DMS53 treated with DMSO at 0.1 percent for 48 hours (cell line): ENCODE data around the gene RBM20.

ENCODE experiments used
- DNase-seq: peaks from one replicate; lab custom pipeline; 2025; ENCODE audit not compliant: unreplicated experiment; lab: John Stamatoyannopoulos, UW

Gene RBM20

DNA sequence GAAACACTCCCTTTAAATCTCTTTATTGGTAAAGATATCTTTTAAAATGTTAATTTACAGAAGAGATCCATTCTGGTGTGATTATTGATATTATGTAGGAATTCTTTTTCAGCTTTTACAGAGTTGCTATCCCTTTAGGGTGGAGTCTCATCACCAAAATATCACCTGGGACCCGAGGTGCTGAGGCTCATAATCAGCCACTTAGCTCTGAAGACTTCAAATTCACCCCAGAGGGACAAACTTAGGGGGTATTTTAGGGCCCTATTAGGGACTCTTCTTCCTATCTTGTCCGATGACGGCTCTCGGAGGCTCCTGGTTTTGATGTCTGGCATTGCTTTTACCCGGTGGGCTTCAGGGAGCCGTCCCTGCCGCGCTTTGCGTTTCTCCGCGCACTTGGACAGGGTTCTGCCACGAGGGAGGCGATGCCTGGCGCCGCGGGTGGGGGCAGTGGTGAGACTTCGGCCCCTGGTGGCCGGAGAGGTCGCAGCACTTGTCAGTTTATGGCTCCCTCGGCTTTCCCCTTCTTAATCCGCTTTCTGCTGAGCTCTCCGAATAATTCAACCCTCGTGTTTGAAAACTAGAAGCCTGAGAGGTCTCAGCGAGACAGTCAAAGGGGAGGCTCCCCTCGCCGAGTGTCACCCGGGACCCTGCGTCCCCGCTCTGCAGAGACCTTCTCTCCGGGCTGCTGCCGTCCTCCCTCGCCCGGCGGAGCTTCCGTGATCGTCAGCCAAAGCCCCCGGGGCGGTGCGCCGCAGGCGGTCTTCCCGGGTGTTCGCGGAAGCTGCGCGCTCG is 27.8 kb downstream of the RBM20 start:
- DNase-seq, result peak; percentile 68

DNA sequence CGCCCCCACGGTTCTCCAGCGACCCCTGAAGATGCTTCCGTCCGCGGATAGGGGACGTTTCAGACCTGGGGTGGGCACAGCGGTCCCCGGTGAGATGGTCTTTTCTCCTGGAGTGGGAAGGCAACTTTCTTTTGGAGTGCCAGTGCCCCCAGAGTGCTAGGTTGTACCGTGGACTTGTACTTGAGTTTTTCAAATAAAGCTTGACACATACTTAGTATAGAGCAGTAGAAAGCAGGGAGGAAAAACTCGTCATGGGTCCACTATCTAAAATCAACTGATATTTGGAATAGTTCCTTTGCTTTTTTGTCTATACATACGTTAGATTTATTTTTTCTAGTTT is 28.4 kb downstream of the RBM20 start:
- DNase-seq, result no peak

DNA sequence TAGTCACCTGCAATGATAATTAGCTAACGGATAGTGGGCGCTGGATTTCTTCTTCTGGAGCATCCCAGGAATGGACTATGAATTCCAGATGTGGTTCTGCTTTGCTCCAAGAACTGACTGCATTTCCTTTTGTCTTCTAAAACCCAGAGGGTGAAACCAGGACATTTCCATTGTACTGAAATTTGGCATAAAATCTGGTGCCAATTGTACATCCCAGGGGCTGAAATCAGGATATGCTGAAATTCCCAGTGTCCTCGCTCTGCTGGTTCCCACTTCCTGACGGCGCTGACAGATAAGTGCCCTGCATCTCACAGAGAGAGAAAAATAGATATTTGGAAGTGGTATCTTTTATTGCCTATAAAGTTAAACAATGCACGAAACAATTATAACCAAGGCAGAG is 31.9 kb downstream of the RBM20 start:
- no peak for DNase-seq

DNA sequence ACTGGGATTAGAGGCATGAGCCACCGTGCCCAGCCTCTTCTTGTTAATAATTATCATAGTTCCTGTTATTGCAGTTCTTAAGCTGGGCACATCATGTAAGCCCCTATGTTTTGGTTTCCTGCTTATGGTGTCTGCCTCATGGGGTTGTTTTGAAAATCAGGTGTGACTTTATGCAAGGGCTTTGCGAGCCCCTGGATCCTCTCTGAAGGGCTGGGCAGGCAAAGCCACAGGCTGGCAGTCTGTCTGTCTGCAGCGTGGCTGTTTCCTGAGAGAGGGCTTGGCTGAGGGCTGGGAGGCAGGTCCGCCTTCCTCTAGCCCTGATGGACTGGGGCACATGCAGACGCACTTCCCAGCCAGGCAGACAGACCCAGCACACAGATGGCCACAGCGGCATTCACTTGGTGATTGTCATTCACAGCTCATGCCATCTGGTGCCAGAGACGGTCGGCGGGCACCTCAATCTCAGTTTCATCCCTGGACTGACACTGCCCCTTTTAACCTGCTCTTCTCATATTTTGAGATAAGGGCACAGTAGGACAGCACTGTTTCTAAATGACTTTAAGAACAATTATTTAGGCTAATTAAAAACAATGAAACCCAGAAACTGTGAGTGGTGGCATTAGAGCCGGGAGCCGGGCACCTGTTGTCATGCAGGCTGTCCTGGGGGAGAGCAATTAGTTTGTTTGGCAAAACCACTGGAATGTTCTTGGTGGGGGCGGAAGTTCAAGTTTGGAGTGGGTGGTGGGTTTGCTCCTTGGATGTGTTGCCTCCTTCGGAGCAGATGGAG is 35.5 kb downstream of the RBM20 start:
- no peak for DNase-seq

DNA sequence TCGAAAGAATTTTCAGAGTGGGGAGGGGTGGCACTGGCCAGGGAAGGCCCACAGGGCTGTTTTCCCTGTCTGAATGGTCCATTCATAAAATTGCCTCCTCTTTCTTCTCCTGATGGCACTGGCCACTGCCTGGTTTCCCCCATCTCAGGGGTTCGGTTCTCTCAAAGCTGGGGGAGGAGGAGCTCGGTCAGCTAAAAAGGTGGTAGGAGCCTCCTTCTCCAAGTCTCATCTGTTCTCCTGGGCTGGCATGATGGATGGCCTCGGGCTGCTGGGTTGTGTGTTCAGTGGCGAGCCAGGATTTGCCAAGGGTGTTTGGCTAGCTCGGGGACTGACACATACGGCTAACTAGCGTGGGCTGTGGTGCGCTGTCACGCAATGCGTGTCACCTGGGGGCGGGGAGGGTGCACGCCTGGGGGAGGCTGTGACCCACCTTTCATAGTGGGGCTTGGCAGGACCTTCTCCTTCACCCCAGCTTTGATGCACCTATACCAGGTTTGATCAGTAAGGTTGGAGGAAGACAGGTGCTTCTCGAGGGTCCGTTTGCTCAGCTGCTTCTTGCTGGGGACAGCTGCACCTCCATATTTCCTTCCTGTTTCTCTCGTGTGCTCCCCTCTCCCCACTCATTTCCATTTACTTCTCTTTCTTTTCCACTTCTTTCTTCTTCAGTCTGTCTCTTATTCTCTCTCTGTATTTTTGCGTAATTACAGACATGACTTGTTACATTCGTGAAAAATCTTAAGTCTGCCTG is 36.3 kb downstream of the RBM20 start:
- DNase-seq, result no peak

DNA sequence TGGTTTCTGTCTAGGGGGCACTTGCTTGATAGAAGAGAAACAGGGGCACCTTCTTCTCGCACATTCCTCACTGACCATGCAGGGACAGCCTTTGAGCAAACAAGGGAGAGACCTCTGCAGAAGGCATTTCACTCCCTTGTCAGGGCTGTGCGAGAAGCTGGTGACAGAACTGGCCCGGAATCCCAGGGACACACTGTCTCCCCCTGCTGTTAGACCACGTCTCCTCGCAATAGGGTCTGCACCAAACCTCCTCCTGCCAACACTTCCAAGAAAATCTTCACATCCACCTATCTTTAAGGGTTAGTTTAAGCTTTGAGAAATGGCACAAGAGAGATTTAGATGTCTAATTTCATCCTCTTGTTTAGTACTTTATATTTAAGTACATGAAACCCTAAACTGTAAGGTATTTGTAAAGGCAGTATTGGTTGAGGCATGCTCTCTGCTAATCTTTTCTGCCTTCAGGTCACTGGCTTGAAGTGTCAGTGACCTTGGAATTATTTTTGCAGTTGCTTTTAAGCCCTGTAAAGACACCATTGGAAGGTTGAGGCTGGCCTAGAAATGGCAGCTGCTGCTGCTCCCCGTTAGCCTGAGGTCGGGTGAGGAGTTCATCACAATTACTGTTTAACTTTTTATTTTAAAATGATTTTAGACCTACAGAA is 37.0 kb downstream of the RBM20 start:
- DNase-seq, result peak; percentile 26

DNA sequence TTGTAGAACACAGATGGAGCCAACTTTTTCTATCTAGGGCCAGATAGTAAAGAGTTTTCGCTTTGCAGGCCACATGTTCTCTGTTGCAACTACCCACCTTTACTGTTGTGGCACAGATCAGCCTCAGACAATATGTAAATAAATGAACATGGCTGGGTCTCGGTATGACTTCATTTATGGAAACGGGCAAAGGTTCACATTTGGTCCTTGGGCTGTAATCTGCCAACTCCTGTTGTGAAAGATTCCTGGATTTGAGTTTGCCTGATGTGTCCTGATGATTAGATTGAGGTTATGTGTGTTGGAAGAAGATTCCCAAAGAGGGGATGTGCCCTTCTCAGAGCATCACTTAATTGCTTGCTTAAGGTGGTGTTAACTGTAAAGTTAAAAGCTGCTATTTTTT is 38.2 kb downstream of the RBM20 start:
- DNase-seq, result no peak

DNA sequence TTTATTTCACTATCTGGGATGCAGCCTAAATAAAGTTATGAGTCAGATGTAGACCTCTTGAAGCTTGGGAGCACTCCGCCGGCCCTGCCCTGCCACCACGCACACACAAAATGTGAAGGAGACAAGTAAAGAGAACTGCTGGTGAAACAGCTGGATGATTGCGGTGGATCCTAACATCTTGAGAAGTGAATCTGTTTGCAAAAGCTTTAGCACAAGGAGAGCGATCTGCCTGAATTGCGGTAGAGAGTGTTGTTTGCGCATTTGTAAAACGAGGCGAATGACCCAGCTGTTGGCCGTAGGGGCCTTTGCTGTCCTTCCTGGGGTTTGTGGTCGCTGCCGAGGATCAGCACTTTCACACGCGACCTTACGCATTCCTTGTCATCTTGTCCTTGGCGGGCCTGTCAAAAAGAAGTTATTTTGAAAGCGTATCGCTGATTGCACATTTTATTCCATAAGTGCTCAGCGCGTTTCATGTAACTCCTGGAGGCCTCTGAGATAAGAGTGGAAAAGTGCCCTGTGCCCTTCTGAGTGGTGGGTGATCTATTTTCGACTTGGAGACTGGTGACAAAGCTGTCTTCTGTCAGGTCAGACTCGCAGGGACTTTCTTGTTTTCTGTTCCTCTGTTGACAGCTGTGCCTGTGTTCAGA is 40.8 kb downstream of the RBM20 start:
- DNase-seq, result no peak

DNA sequence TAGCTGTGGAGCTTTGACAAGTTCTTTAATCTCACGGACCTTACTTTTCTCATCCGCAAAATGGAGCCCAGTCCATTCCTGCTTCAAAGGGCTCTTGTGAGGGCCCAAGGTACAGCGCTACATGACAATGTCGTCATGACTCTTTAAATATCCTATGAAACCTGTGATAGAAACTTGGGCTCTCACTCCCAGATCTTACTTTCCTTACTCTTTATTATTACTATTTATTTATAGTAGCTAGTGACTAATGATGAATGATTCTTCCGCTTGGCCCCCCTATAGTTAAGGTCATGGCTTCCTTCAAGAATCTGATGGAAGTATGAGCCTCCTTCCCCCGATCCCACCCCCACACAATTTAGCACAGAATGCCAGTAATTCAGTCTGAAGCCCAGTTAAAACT is 41.9 kb downstream of the RBM20 start:
- no peak for DNase-seq

DNA sequence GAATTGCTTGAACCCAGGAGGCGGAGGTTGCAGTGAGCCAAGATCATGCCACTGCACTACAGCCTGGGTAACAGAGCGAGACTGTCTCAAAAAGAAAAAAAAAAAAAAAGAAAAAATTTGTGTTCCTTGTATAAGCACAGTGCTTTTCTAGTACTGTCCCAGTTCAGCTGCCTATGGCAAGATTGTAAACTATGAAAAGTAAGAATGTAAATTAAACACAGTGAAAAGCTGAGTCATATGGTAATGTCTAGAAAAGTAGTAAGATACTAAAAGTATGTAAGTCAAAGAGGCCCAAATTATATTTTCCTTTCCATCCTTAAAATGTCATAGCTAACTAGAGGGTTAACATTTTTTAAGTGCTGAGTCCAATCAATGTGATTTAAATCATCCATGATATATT is 42.8 kb downstream of the RBM20 start:
- DNase-seq, result no peak

DNA sequence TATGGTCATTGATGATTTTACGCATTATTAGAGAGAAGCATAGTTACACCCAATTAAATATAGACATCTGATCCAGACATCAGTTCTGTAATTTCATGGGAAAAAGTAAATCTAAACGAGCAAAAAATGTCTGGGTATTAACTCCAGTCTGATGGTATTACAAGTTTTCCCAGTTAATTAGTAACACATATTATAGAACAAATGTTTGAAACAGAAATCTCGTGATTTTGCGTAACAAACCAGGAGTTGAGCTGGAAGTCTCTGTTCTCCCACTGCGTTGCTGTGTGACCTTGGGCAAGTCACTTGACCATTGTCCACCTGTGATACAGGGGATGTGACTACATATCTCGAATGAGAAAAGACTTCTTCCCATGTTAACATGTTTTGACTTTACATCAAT is 43.3 kb downstream of the RBM20 start:
- DNase-seq, result no peak

DNA sequence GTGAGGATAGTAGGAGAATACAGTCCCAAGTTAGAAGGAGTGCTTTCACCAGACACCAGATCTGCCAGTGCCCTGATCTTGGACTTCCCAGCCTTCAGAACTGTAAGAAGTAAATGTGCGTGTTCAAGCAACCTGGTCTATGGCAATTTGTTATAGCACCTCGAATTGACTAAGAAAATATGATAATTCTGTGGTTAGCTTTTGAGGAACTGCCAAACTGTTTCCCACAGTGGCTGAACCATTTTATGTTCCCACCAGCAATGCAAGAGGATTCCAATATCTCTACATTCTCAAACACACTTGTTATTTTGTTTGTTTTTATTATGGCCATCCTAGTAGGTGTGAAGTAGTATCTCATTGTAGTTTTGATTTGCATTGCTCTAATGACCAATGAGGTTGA is 47.0 kb downstream of the RBM20 start:
- DNase-seq, result no peak

DNA sequence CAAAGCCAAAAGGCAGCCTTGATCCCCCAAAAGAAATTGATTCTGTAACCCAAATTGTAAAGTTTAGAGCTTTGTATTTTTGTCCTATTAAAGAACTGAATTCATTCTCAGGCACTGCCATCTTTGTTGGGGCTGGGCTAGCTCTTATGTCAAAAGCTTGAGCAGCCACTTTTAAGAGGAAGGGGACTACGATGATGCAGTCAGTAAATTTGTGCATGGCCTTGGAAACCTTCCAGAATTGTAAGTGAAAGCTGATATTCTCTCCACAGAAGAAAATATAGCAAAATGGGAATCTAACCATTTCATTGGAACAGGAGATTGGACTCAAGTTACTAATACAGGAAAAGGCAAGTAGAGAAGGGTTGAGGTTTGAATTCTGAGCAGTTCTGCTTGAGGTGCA is 50.1 kb downstream of the RBM20 start:
- DNase-seq, result no peak

DNA sequence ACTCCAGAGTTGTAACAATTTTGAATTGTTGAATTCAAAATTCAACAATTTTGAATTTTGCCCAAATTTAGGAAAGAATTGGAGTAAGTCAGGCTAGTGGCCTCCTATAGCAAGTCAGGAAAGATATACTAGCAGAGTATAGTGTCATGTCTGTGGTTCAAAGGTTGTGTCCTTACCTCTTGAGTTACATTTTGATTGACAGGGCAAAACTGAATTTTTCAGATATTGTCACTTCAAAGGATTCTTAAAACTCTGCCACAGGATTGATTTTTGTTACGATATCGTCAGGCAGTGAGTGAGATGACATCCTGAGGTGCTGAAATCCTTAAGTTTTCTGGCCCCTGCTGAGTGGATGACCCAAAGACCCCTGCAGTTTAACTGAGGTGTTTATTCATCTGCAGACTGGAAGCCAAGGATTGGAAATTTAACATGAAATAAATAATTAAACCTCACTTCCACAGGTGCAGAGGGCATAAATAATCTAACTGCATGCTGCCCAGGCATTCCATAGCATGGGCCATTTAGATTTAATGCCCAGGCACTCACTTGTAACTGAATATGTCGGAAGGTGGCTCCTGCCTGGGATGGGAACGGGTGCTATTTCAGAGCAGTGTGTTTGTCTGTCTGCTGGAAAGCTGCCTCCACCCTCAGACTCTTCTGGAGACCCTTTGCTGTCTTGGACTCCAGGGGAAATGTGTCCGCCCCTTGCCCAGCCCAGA is 50.8 kb downstream of the RBM20 start:
- DNase-seq, result no peak

DNA sequence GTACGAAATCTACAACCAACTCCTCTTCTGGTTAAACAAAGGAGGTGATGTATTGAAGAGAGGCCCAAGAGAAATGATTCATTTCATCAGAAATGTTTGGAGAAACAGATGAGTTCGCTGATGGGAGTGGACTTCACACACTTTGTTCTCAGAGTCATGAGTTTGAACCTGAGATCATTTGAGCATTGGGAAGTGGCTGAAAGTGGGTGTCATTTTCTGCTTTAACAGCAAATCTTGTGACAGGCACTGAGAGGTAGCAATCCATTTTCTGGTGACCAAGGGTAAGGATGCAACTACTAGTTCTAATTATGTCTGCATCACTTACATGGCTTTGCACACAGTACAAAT is 51.4 kb downstream of the RBM20 start:
- DNase-seq, result no peak

DNA sequence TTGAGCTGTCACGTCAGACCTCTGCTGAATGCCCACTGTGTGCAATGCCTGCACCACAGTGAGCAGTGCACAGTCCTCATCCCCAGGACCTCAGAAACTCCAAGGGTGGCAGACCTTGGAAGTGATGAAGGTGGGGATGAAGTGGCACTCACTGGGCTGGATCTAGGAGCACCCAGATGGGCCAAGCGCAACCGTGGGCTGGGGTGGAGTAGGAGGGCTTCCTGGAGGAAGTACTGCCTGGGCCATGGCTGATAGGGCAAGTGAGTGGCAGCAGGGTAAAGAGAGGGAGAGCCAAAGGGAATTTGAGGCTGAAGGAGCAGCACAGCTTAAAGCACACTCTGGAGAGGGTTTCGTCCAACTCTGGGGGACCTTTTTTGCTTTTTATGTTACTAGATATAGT is 52.3 kb downstream of the RBM20 start:
- DNase-seq, result no peak

DNA sequence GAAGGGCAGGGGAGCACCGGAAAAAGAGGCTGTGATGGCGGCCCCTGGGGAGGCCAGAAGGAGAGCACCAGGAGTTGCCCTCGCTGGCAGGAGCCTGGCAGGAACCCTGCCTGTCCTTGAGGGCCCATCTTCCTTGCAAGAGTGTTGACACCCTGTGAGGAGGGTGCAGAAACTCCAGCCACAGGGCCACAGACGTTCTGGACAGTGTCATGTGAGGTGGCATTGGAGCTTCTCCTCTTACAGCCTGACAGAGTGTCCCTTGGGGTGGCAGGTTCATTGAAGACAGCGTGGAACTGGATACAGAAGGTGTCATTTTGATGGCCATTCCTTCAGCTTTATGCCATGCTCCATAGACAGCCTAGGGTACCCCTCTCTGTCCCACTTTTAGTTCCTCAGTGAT is 54.2 kb downstream of the RBM20 start:
- DNase-seq, result no peak

DNA sequence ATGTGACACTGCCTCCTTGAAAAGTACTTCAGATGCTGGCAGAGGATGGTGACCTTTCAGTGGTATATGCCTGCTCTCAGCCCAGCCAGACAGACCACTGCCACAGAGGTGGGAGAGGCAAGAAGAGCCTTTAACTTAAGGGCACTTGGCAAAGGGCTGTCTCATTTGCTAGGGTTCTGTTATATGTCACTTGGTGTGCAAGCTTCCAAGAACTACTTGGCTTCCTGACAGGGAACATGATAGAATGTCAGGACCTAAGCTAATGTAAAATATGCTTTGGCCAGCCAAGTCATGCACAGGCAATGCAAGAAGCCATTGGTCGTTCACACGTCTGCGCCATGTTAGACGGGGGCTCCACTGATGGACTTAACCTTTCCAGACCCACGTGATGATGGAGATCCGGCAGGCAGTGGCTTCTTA is 54.7 kb downstream of the RBM20 start:
- DNase-seq, result no peak

DNA sequence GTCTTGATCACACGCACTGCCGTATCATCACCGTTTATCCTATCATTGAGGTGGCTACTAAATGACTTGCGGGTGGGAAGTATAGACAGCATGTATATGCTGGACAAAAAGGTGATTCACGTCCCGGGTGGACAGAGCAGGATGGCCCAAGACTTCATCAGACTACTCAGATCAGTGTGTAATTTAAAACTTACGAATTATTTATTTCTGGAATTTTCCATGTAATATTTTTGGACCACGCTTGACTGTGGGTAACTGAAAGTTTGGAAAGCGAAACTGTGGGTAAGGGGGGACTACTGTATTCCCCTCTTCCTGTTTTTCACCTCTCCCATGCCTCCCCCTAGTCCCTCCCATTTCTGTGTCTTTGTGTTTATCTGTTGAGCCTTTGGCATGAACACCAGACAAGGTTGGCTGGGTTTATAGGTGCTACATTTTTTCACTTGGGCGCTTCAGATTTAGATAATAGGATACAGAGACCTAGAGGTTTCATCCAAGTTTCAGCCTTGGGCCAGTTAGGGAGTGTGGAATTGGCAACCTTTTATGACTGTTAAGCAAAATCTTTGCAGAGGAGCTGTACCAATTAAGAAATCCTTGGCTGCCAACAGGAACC is 55.8 kb downstream of the RBM20 start:
- DNase-seq, result no peak
